CD1c-positive myeloid dendritic cell (primary cell): ENCODE results near the gene PLXNA1.

Source experiments
- DNase-seq: peaks from one replicate; pipeline ENCODE4 v3.0.0-alpha.2; 2016; ENCODE audit errors: extremely low spot score

The PLXNA1 gene

GRCh38 chr3:127002195-127003174 lies 19.6 kb downstream of the PLXNA1 start:
- no peak for DNase-seq

DNA sequence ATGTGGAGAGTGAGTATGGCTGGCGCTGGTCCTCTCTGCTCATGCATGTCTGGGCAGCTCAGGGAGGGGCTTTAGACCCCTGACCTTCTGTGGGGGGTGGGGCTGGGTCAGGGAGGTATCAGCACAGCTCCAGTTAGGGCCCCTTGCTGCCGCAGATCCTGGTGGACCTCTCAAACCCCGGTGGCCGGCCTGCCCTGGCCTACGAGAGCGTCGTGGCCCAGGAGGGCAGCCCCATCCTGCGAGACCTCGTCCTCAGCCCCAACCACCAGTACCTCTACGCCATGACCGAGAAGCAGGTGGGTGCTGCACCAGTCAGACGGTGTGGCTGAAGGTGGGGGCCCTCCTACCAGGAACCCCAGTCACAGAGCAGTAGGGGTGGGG lies 20.2 kb downstream of the PLXNA1 start:
- no peak for DNase-seq

- DNase-seq = no peak
Measured at GRCh38 chr3:127003601-127004280, 20.8 kb downstream of the PLXNA1 start.

- no peak for DNase-seq
Measured at GRCh38 chr3:127004641-127005397, 21.9 kb downstream of the PLXNA1 start.

DNA sequence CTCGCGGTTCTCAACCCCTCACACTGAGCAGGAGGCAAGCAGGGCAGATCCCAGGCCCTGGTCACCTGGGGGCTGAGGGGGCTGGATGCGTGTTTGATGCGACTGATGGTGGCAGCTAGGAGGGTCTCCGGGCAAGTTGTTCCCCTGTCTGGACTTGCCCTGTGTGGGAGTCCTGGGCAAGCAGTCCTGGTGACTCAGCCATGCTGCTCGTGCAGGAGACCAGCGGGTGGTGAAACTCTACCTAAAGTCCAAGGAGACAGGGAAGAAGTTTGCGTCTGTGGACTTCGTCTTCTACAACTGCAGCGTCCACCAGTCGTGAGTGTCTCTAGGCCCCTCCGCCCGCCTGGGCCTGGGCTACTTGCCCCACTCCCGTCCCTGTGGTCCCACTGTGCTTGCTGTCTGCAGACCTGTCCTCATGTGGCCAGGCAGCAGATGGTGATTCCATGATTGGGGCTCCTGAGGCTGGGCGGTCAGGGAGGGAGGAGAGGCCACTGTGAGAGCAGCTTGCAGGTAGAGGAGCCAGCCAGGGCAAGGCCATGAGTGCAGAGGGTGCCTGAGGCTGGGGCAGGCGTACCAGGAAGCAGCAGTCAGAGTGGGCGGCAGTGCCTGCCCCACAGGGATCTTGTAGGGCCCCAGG lies 23.1 kb downstream of the PLXNA1 start:
- no peak for DNase-seq

DNA sequence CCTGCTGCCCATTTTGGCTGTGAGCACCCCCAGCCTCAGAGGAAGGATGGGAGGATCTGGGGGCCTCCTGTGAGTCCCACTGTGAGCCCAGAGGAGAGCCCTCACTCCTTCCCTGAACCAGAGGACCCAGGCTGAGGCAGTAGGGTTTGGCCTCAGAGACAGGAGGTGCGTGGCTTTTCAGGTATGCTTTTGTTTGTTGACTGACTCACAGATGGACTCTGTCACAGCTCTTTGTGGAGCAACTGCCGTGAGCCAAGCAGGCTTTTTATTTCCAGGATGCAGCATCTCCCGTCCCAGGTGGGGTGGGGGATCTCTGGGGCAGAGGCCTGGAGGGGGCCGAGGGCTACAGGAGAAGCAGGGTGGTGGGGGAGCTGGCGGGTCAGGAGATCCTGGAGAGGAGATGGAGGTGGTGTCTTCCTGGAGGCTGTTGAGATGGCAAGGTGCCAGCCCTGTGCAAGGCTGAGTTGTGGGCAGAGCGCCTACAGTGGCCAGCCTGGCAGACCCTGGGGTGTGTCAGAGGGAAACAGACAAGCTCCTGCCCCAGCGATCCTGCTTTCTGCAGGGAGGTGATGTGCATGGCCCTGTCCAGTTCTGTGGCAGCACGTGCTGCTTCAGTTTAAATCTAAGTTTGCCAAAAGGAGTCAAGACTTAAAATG lies 24.0 kb downstream of the PLXNA1 start:
- no peak for DNase-seq

DNA sequence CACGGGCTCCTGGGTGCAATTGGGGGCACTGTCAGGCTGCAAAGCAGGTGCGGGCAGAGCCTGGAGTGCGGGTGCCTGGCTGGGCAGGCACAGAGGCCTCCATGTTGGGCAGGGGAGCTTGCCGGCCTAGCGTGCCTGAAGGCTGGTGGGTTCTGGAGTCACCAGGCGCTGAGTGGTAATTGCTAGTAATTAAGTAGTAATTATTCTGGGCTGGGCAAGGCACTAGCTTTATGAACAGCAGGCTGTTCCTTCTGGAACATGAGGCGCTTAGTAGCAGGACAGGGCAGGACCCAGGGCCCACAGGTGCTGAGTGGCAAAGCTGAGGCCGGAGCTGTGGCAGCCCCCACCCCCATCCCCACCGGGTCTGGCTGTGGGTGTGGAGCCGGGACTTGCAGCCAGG lies 25.3 kb downstream of the PLXNA1 start:
- DNase-seq = no peak

DNA sequence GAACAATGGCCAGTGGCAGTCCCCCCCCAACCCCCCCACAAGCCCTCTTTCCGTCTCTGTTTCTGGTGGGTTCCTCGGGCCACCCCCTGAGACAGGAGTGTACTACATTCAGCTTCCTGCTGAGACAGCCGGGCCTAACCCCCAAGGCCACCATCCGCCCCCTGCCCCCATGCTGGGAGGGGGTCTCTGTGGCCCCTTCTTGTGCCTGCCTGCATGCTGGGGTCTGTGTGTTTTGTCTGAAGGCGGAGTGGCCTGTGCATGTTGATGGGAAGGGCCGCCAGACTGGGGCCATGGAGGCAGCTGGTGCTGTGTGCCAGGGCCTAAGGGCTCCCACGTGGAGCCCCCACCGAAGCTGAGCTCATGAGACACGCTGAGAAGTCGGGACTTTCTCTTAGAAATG lies 26.6 kb downstream of the PLXNA1 start:
- no peak for DNase-seq

- DNase-seq = no peak
Measured at GRCh38 chr3:127011270-127011992, 28.5 kb downstream of the PLXNA1 start.

GRCh38 chr3:127012091-127012490 lies 29.2 kb downstream of the PLXNA1 start:
- DNase-seq = no peak

DNA sequence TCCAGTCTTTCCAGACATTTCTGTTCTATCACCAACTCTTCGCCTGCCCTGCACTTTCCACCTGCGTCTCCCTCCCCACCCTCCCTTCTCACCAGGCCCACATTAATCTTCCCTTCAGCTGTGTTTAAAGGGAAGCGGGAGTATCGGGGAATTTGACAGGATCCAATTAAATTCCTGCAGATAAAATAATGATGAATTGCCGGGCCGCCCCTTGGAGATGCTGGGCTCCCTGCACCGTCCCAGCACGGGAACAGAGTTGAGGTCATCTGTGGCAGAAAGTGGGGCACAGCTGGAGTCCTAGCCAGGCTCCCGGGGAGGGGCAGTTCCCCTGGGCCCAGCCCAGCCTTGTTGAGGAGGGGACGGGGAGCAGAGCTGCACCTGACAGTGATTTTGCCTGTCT lies 30.3 kb downstream of the PLXNA1 start:
- DNase-seq = no peak

DNA sequence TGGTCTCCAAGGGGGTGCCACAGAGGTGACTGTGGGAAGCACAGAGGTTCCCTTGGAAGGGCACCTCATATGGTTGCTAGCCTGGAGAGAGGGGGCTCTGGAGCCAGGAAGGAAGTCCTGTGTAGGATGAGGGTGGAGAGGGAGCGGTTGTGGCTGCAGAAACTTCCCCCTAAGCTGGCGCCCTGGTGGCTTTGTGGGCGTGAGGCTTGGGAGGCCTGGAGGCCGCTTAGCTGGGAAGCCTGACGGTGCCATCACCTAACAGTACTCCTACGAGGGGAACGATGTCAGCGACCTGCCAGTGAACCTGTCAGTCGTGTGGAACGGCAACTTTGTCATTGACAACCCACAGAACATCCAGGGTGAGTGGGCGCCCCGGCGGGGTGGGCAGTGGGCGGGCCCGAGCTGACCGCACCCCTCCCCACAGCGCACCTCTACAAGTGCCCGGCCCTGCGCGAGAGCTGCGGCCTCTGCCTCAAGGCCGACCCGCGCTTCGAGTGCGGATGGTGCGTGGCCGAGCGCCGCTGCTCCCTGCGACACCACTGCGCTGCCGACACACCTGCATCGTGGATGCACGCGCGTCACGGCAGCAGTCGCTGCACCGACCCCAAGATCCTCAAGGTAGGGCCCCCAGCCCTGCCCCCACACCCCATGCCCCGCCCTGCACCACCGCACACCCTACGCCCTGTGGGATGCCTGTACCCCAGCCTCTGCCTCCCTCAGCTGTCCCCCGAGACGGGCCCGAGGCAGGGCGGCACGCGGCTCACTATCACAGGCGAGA lies 31.0 kb downstream of the PLXNA1 start:
- DNase-seq = peak; percentile 71

GRCh38 chr3:127014536-127015281 lies 31.8 kb downstream of the PLXNA1 start:
- DNase-seq = no peak

DNA sequence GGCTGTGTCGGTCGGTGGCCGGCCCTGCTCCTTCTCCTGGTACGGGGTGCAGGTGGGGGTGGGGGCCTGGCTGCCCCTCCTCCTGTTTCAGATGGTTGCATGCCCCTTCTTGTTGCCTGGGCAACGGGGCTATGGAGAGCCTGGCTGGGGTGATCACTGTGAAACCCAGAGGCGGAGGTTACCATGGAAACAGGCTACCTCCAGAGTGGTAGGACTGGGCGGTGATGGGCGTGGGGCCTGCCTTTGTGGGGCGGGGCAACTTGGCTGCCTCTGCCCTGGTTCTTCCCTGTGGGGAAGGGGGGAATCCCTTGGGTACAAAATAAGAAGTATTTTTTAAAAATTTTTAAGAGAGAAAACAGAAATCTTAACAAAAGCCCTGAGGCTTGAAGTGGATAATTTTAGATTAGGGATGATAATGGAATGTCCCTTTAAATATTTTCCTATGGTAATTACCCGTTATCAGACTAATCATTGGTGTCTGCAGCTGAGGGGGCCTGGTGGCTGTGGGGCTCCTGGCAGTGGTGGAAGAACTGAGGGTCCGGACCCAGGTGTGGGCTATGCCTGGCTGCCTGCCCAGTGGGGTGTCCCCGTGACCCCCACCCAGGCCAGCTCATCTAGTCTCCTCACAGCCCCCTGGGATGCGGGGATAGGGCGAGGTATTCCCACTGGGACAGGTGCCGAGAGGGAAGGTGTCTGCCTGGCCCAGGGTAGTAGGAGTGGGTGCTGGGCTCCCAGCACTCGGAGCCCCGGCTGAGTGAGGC lies 32.5 kb downstream of the PLXNA1 start:
- peak; percentile 9 for DNase-seq

DNA sequence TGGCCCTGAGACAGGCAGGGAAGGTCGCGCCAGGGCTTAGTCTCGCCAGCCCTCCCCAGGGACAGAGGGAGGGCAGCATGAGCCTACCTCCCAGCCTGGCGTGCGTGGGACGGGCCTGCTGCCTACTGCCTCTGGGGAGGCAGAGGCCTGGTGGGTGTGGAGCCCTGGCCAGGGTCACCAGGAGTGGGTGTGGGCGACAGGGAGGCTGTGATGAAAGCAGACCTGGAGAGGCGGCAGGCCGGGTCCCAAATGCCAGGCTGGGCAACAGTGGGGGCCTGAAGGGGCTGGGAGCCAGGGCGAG lies 33.1 kb downstream of the PLXNA1 start:
- no peak for DNase-seq

GRCh38 chr3:127016461-127016860 lies 33.5 kb downstream of the PLXNA1 start:
- no peak for DNase-seq

- DNase-seq = no peak
Measured at GRCh38 chr3:127017229-127017628, 34.3 kb downstream of the PLXNA1 start.

DNA sequence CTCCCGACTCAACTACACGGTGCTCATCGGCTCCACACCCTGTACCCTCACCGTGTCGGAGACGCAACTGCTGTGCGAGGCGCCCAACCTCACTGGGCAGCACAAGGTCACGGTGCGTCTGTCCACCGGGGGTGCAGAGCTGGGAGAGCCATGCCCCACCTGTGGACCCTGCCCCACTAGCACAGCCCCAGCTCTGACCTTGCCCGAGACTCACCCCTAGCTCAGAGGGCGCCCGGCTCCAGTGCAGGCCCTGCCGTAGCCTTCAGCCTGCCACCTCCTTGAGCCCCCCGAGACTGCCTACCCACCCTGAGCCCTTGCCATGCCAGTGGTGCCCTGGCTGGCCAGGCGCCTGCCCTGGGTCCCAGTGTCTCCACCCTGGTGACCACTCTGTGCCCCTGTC lies 34.9 kb downstream of the PLXNA1 start:
- DNase-seq = no peak
